Measurements from ENCODE around the gene BCAS4.

GRCh38 chr20:50794181-50794845 is 548 bp upstream of the BCAS4 start:
- TF ChIP-seq NFRKB (IDR thresholded peaks at IDR 0.05) (no peak), L3MBTL2 (conservative IDR thresholded peaks at IDR 0.05) (no peak), TARDBP (IDR thresholded peaks at IDR 0.05) (no peak), SP1 (IDR thresholded peaks at IDR 0.05) (no peak), FOXM1 (IDR thresholded peaks at IDR 0.05; ENCODE audit: borderline replicate concordance) (no peak), ZNF384 (IDR thresholded peaks at IDR 0.05) (no peak), PKNOX1 (IDR thresholded peaks at IDR 0.05) (no peak)
